MM.1S (cell line): Measurements from ENCODE around the gene LDOC1.

Experiments used
- CTCF ChIP-seq: fragments of 300-600 bp; sonication (generic); IDR thresholded peaks from 2 replicates; pipeline ENCODE4 v1.5.1; 2016; ENCODE audit warnings: antibody characterized with exemption, low read length, mixed read lengths
- EZH2 ChIP-seq: fragments of 300-600 bp; sonication (generic); optimal IDR thresholded peaks from 2 replicates; pipeline ENCODE3; 2017; ENCODE audit warnings: low read depth, mild to moderate bottlenecking, antibody characterized with exemption, low read length, mixed read lengths
- EZH2phosphoT487 ChIP-seq: fragments of 300-600 bp; sonication (generic); IDR thresholded peaks from 2 replicates; pipeline ENCODE4 v1.6.1; 2018; ENCODE audit warnings: antibody characterized with exemption, low read length

- TF ChIP-seq CTCF = no peak
- TF ChIP-seq EZH2 = no peak
- TF ChIP-seq EZH2phosphoT487 = no peak
These were observed 8.4 kb upstream of the LDOC1 start for GRCh38 chrX:141185366-141185765.
